ENCODE data around the gene TFF3.

TFF3 gene

GRCh38 chr21:42266971-42267556 lies 48.1 kb downstream of the TFF3 start:
- DNase-seq (ENCODE audit: low read depth) = no peak

GRCh38 chr21:42265231-42265812 lies 49.9 kb downstream of the TFF3 start:
- no peak for DNase-seq (ENCODE audit: low read depth)

- no peak for DNase-seq (ENCODE audit: low read depth)
These were observed 50.7 kb downstream of the TFF3 start for GRCh38 chr21:42264245-42265195.

- DNase-seq (ENCODE audit: low read depth) = no peak
These were observed 51.5 kb downstream of the TFF3 start for GRCh38 chr21:42263591-42264131.

- no peak for DNase-seq (ENCODE audit: low read depth)
These were observed 52.4 kb downstream of the TFF3 start for GRCh38 chr21:42262831-42263231.

GRCh38 chr21:42261829-42262200 lies 53.4 kb downstream of the TFF3 start:
- no peak for DNase-seq (ENCODE audit: low read depth)

Measured in stimulated activated CD4-positive, alpha-beta T cell treated with anti-CD3 and anti-CD28 coated beads, Interleukin-2, amount 100 ng/mL, for 4 hours (primary cell).